HG03060 (cell line): ENCODE measurements around the gene INO80.

Experiments
- ATAC-seq: cut with Tn5 transposase; IDR thresholded peaks from one replicate; pipeline ENCODE4 v1.9.1; 2021; ENCODE audit warnings: low read depth, moderate number of reproducible peaks; ENCODE audit not compliant: unreplicated experiment

INO80 gene

DNA sequence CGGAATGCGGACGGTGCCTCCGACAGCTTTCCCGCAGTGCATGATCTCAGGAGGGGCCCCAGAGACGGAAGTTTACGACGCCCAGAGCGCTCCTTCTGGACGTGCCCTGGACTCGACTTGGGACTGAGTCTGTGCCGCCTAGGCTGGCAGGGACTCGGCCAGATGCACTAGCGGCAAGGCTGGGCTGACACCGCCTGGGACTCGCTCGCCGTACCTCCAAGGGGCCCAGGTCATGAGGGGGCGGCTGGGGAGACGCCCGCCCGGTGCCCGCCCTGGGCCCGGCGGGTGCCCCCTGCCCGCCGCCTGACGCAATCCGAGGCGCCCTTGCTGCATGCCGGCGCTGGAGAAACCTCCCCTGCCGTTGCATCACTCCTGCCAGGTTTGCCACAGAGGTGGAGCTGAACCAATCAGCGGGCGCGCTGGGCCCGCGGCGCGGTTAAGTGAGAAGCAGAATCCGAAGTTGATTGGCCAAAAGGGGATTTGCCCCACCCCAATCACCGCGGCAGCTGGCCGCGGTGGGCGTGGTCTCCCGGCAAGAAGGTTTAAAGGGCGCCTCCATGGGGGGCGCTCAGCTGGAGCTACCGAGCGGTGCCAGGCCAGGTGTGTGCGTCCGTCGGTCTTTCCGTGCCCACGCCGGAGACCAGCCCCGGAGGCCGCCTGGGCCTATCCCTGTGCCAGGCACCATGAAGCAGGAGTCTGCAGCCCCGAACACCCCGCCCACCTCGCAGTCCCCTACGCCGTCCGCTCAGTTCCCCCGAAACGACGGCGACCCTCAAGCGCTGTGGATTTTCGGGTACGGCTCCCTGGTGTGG, 163.0 kb downstream of the INO80 start, which contains the start of gene CHAC1:
CHAC1 (plus strand) TSS at position 571 of the 812 bp plus-strand sequence; CDS start at position 684, 113 bp downstream.
- peak; percentile 76 for ATAC-seq

- ATAC-seq = no peak
Measured at GRCh38 chr15:40952301-40952900, 163.7 kb downstream of the INO80 start.

DNA sequence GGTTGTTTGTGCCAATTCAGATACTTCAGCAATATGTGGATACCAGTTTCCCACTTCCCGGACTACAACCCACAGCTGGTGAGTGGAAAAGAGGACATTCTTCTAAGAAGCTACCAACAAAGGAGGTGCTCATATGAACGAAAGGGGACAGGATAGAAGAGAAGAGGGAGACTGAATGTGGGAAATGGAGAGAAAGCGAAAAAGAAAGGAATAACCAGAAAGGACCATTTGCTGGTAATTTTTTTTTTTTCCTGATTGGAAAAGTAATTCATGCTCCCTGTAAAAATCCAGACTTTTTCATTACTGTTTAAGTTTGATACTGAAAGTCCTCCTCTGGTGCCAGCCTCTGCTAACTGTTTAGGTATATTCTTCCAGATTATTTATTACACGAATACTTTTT, 164.3 kb downstream of the INO80 start:
- no peak for ATAC-seq

GRCh38 chr15:40949756-40950207, 166.3 kb downstream of the INO80 start:
- ATAC-seq = no peak

DNA sequence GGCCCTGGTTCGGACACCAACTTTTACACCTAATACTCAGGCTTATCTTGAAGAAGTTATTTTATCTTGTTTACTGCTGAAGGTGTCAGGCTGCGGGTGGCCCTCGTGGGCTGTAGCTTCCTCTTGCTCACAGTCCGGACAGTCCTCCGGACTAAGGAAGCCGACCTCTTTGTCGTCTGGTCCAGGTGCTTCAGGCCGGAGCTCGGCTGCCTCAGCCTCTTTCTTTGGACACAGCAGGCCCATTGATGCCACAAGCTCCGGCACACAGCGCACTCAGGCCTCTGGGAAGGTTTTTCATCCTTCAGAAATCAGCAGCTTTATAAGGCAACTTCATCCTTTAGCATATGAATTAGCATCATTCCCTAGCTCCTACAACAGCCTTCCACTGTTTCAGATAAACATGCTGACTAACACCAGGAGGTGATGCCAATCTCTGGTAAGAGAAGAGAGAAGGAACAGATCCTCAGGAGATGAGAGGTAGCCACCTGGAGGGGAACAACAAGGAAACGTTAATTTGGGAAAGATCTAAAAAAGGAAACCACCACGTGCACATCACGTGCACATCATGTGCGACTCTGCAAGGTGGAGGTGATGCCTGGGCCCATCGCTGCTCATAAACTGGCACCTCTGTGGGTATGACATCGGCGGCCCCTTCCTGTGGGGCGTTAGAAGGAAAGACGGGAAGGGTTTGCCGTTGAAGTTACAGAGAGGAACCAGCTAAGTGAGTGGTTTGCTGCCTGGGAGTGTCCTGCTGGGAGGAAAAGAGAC, 167.2 kb downstream of the INO80 start:
- no peak for ATAC-seq

DNA sequence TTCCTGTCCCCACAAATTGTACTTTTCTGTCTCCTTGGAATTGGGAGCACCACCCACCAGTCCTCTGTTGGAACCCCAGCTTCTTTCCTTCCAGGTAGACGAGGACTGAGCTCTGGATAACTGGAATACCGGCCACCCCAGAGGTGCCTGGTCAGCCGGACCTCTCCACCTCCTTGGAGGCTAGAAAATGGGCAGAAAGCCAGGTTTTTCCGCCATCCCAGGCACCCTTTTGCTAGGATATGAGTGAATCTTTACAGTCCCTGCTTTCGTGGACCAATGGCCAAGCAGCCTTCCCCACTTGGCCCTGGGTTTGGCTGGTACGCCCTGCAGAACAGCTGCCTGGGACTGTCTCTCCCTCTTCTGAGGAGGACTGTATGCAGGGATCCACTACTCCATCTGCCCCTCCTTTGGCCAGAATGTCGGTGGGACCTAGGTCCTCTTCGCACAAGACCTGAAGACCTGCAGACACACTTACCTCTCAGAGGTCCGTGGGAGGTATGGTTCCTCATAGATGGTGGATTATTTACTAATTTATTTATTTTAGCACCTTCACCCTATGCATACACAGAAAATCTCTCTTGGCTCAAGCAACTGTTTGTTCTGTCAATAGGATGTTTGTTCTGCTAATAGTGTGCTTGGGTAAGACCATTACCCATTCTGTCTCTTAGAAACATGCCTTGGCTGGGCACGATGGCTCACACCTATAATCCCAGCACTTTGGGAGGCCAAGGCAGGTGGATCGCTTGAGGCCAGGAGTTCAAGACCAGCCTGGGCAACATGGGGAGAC, 171.4 kb downstream of the INO80 start:
- ATAC-seq = no peak

DNA sequence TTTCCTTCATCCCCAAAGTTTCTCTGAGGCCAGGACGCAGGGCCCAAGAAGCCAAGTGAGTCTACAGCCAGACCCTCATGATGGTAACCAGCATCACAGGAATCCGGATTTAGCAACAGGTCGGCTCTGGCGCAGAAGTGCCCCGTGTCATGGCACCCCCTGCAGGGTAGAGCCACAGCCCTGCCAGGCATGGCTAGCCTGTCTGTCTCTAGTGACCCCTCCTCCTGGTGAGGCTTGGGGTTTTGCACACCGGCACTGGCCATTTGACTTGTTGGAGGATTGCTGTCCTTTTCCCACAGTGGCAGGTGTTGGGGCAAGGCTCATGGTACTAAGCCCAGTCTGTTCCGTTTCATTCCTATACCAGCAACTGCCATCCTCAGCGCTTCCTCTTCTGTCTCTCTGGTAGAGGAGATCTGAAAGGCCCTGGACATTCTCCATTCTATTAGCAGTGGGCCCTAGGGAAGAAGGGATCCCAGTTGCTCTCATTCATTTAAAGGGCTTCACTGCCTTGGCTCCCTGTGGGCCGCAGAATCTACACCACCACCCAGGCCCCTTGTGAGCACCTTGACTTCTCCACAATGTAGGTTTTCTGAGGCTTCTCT, 172.2 kb downstream of the INO80 start:
- no peak for ATAC-seq

- ATAC-seq = no peak
Measured at GRCh38 chr15:40942878-40943277, 173.2 kb downstream of the INO80 start.

DNA sequence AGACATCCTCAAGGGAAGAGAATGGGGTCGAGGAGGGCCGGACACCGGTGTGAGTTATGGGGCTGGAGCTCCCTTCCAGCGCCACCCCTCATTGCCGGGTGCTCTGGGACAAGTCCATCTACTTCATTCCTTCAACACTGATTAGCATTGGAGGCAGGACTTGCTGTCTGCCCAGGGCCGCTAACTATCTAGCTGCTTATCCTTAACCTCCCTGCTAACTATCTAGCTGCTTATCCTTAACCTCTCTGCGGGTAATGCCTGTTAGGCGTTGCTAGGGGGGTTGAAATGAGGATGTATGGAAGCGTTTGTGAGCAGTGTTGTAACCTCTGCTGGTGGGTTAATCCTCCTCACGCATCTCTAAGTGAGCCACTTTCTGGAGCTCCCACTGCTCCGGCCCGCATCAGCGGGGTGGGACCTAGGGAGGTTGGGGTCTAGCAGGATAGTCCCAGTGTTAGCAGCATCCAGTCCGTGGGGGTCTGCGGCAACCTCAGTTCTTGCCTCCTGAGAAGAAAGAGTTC, 173.7 kb downstream of the INO80 start:
- ATAC-seq = no peak

DNA sequence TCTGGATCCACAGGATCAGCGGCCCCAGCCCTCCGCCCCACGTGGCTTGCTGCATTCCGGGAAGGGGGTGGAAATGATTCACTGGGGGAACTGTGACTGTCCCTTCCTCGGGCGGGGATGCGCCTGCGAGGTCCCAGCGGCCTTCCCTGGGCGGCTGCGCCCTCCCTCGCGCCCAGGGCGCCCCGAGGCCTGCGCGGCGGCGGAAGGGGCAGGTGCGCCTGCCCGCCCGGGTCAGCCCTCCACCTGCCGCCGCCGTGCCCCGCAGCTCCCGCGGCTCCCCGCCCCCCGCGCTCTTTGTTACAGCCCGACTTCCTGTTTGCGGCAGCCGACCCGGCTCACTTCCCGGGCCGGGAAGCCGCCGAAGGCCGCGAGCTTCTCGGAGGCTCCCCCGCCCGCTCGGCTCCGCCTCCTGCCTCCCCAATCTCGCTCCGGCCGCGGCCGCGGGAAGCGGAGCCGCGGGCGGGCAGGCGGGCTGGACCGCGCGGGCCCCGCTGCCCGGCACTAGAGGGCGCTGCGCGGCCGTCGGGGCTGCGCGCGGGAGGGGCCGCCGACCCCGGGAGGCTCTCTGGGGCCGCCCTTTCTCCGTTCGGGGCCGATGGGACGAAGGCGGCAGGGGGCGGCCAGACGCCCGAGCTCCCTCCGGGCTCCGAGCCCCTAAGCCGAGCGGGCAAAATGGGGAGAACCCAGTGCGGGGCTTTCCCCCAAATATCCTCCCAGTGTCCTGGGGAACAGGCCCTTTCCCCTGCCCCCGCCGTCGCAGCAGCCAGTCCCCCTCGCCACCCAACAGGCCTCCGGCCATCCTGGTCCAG, 174.3 kb downstream of the INO80 start:
- no peak for ATAC-seq

- no peak for ATAC-seq
Measured at GRCh38 chr15:40941068-40941527, 175.0 kb downstream of the INO80 start.

- ATAC-seq = no peak
Measured at GRCh38 chr15:40940296-40940801, 175.7 kb downstream of the INO80 start.

DNA sequence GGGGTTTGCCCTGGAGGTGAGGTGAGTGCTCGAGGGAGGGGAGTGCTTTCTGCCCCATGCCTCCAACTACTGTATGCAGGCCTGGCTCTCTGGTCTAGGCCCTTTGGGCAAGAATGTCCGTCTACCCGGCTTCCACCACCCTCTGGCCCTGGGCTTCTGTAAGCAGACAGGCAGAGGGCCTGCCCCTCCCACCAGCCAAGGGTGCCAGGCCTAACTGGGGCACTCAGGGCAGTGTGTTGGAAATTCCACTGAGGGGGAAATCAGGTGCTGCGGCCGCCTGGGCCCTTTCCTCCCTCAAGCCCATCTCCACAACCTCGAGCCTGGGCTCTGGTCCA, 177.6 kb downstream of the INO80 start:
- no peak for ATAC-seq

DNA sequence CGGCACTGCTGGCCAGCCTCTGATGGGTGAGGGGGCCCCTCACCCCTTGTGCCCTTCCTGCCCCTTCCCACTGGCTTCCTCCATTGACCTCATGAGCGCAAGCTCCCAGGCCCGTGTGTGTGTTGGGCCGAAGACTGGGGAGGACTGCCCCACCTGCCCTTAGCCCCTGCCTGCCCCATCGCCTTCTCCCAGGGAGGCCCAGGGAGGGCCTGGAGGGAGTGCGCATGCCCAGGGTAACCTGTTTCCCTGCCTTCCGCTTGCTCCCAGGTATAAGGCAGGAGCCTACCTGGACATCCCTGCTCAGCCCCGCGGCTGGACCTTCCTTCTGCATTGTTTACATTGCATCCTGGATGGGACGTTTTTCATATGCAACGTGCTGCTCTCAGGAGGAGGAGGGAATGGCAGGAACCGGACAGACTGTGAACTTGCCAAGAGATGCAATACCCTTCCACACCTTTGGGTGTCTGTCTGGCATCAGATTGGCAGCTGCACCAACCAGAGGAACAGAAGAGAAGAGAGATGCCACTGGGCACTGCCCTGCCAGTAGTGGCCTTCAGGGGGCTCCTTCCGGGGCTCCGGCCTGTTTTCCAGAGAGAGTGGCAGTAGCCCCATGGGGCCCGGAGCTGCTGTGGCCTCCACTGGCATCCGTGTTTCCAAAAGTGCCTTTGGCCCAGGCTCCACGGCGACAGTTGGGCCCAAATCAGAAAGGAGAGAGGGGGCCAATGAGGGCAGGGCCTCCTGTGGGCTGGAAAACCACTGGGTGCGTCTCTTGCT, 178.1 kb downstream of the INO80 start:
- ATAC-seq = no peak

GRCh38 chr15:40936709-40937666, 179.1 kb downstream of the INO80 start:
- no peak for ATAC-seq

GRCh38 chr15:40936234-40936708, 179.8 kb downstream of the INO80 start:
- no peak for ATAC-seq

DNA sequence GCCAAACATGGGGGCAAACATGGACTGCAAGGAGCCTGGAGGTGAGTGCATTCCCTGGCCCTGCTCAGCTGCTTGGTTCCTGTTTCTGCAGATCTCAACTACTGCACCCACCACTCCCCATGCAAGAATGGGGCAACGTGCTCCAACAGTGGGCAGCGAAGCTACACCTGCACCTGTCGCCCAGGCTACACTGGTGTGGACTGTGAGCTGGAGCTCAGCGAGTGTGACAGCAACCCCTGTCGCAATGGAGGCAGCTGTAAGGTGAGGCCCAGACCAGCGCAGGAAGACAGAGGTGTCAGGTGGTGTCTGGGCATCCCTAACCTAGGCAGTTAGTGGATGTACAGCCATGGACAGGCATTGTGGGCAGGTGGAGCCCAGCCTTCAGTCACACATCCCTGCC, 181.6 kb downstream of the INO80 start:
- no peak for ATAC-seq
